Measurements from ENCODE around the gene GPR37L1.

GPR37L1 gene

GRCh38 chr1:202121006-202121405 is 1.7 kb upstream of the GPR37L1 start:
- DNase-seq (ENCODE audit: low read depth in 1 of 2, low spot score in 1 of 2) = no peak
- no peak for TF ChIP-seq GABPA (IDR thresholded peaks at IDR 0.05; ENCODE audit: low read depth)
- no peak for TF ChIP-seq POLR2AphosphoS5 (IDR thresholded peaks at IDR 0.05; ENCODE audit: low read depth)
- no peak for TF ChIP-seq REST (IDR thresholded peaks at IDR 0.05; ENCODE audit: insufficient replicate concordance, low read depth)
- TF ChIP-seq CTCF (IDR thresholded peaks at IDR 0.05; ENCODE audit: insufficient read depth, low read length) = no peak
- TF ChIP-seq SPI1 (IDR thresholded peaks at IDR 0.05; ENCODE audit: borderline replicate concordance, low read depth) = no peak
- H3K4me3 ChIP-seq (replicated peaks; ENCODE audit: insufficient read depth, low read length) = no peak overlapping the region
- no peak overlapping the region for H3K27ac ChIP-seq (replicated peaks)
- no peaks in the 10 kb centered on the region for H3K27me3 ChIP-seq (ENCODE audit: insufficient read depth, poor library complexity, severe bottlenecking)

- no peak for DNase-seq (ENCODE audit: low read depth in 1 of 2, low spot score in 1 of 2)
- no peak for TF ChIP-seq POLR2AphosphoS5 (IDR thresholded peaks at IDR 0.05; ENCODE audit: low read depth)
- TF ChIP-seq SPI1 (IDR thresholded peaks at IDR 0.05; ENCODE audit: borderline replicate concordance, low read depth) = no peak
- TF ChIP-seq CTCF (IDR thresholded peaks at IDR 0.05; ENCODE audit: insufficient read depth, low read length) = no peak
- no peak for TF ChIP-seq GABPA (IDR thresholded peaks at IDR 0.05; ENCODE audit: low read depth)
- TF ChIP-seq REST (IDR thresholded peaks at IDR 0.05; ENCODE audit: insufficient replicate concordance, low read depth) = no peak
- H3K27ac ChIP-seq (replicated peaks) = no peak overlapping the region
- no peak overlapping the region for H3K4me3 ChIP-seq (replicated peaks; ENCODE audit: insufficient read depth, low read length)
- no peaks in the 10 kb centered on the region for H3K27me3 ChIP-seq (ENCODE audit: insufficient read depth, poor library complexity, severe bottlenecking)
Observed at GRCh38 chr1:202123336-202123813, 658 bp downstream of the GPR37L1 start.

- no peaks in the 10 kb centered on the region for H3K27me3 ChIP-seq (ENCODE audit: insufficient read depth, poor library complexity, severe bottlenecking)
- DNase-seq (ENCODE audit: low read depth in 1 of 2, low spot score in 1 of 2) = no peak
- H3K27ac ChIP-seq (replicated peaks) = no peak overlapping the region
Observed at GRCh38 chr1:202124142-202124541, 1.4 kb downstream of the GPR37L1 start.

More at GRCh38 chr1:202124142-202124541, 1.4 kb downstream of the GPR37L1 start:
- H3K4me3 ChIP-seq (replicated peaks; ENCODE audit: insufficient read depth, low read length) = no peak overlapping the region
- TF ChIP-seq CTCF (IDR thresholded peaks at IDR 0.05; ENCODE audit: insufficient read depth, low read length) (no peak), REST (IDR thresholded peaks at IDR 0.05; ENCODE audit: insufficient replicate concordance, low read depth) (no peak), GABPA (IDR thresholded peaks at IDR 0.05; ENCODE audit: low read depth) (no peak), POLR2AphosphoS5 (IDR thresholded peaks at IDR 0.05; ENCODE audit: low read depth) (no peak), SPI1 (IDR thresholded peaks at IDR 0.05; ENCODE audit: borderline replicate concordance, low read depth) (no peak)
